Gastrocnemius medialis (tissue), 4 donors: ENCODE data around the gene PPA1.

Experiments
- CTCF ChIP-seq, 5 experiments: fragments of 450-650 bp in 3 of 5; fragments of 200-600 bp in 2 of 5; sonication (generic) in 2 of 5; IDR thresholded peaks in 4 of 5; conservative IDR thresholded peaks in 1 of 5; 1 replicate in 4 of 5; 2 replicates in 1 of 5; pipeline ENCODE4 v1.5.1; 2016 to 2019; ENCODE audit warnings: antibody characterized with exemption in 5 of 5, mild to moderate bottlenecking in 3 of 5, moderate library complexity in 3 of 5
- POLR2A ChIP-seq, 2 donors: fragments of 450-650 bp; IDR thresholded peaks; one replicate each; pipeline ENCODE4 v1.6.1; 2017; ENCODE audit warnings: antibody characterized with exemption in 2 of 2, mild to moderate bottlenecking in 2 of 2, moderate library complexity in 2 of 2

GRCh38 chr10:70191161-70191971, 41.9 kb downstream of the PPA1 start:
- TF ChIP-seq CTCF (IDR thresholded peaks at IDR 0.05 in 4 of 5, conservative IDR thresholded peaks at IDR 0.05 in 1 of 5) (no peak), POLR2A (IDR thresholded peaks at IDR 0.05) (no peak)
